Gastrocnemius medialis (tissue), 4 donors: ENCODE results near the gene MTF2. TPM values are rescaled to one million over a fixed set of nuclear protein-coding genes. Genes with fewer than 3 reads are reported as not detected.

Experiments
- ATAC-seq, 2 donors: fragments of 150-250 bp; one replicate each; pipeline ENCODE4 v1.9.1; 2016
- DNase-seq, 2 donors: peaks; one replicate each; pipeline ENCODE4 v3.0.0-alpha.2; 2019
- H3K27ac ChIP-seq, 4 donors: fragments of 200-600 bp; sonication (generic); 1 replicate in 1 of 4; 2 replicates in 3 of 4; pipeline ENCODE4 v1.5.1; 2016 to 2018; ENCODE audit warnings: mild to moderate bottlenecking in 2 of 4, moderate library complexity in 1 of 4
- H3K27me3 ChIP-seq, 3 donors: fragments of 200-600 bp; sonication (generic) in 2 of 3; 1 replicate in 1 of 3; 2 replicates in 2 of 3; pipeline versions ENCODE4 v1.5.1 to v1.6.0; 2016 to 2019; ENCODE audit warnings: mild to moderate bottlenecking in 1 of 3, moderate library complexity in 1 of 3
- H3K36me3 ChIP-seq, 2 donors: fragments of 200-600 bp; sonication (generic) in 1 of 2; one replicate each; pipeline ENCODE4 v1.5.1; 2017 to 2018
- H3K4me1 ChIP-seq, 2 donors: fragments of 200-600 bp; sonication (generic) in 1 of 2; one replicate each; pipeline ENCODE4 v1.5.1; 2016 to 2017; ENCODE audit warnings: mild to moderate bottlenecking in 2 of 2
- H3K4me3 ChIP-seq, 4 donors: fragments of 200-600 bp; sonication (generic) in 3 of 4; 1 replicate in 1 of 4; 2 replicates in 3 of 4; pipeline ENCODE4 v1.5.1; 2016 to 2019; ENCODE audit warnings: mild to moderate bottlenecking in 2 of 4
- H3K9me3 ChIP-seq, 3 donors: fragments of 200-600 bp; sonication (generic) in 2 of 3; 1 replicate in 1 of 3; 2 replicates in 2 of 3; pipeline ENCODE4 v1.5.1; 2016 to 2019
- CTCF ChIP-seq, 5 experiments: fragments of 450-650 bp in 3 of 5; fragments of 200-600 bp in 2 of 5; sonication (generic) in 2 of 5; IDR thresholded peaks in 4 of 5; conservative IDR thresholded peaks in 1 of 5; 1 replicate in 4 of 5; 2 replicates in 1 of 5; pipeline ENCODE4 v1.5.1; 2016 to 2019; ENCODE audit warnings: antibody characterized with exemption in 5 of 5, mild to moderate bottlenecking in 3 of 5, moderate library complexity in 3 of 5
- POLR2A ChIP-seq, 2 donors: fragments of 450-650 bp; IDR thresholded peaks; one replicate each; pipeline ENCODE4 v1.6.1; 2017; ENCODE audit warnings: antibody characterized with exemption in 2 of 2, mild to moderate bottlenecking in 2 of 2, moderate library complexity in 2 of 2
- in situ Hi-C, 4 donors: fragments of 200-750 bp; cut with MboI; loops; one replicate each; pipeline versions ENCODE4 v1.15.0 to v1.8.0; 2017; ENCODE audit warnings: low sequenced_read_pairs in 4 of 4
- intact Hi-C: fragments of 100-400 bp; cut with DNase I; formaldehyde crosslinking; loops from one replicate; pipeline ENCODE4 v1.15.1; 2023; ENCODE audit warnings: low total_unique reads
- total RNA-seq, 4 donors: library from RNA; depleted of rRNA; stranded (reverse); fragments of >200 nt; gene quantifications; one replicate each; pipeline versions ENCODE4 v1.1.0 to v1.2.3, GENCODE V29; 2016

MTF2 gene
- total RNA-seq, 4 donors from 2014 or later = 5.9 to 11.7 (median 9.5) TPM

GRCh38 chr1:93111065-93111464 lies 32.0 kb downstream of the MTF2 start:
- Histone ChIP-seq H3K9me3 (no peaks in the 10 kb centered on the region), H3K27me3 (no peaks in the 10 kb centered on the region), H3K36me3 (peaks cover 0 to 4% of the 10 kb centered on the region in 2 donors), H3K4me1 (peaks cover 21% of the 10 kb centered on the region in 2 donors), H3K4me3 (no peak overlapping the region), H3K27ac (peak overlapping the region in 3 of 4 donors; percentile 3 to 40 (median 6))
- intact Hi-C loops (no loop called here), in situ Hi-C loops (no loop called here)
- ATAC-seq = no peak
- no peak for TF ChIP-seq CTCF (IDR thresholded peaks at IDR 0.05 in 4 of 5, conservative IDR thresholded peaks at IDR 0.05 in 1 of 5)
- no peak for TF ChIP-seq POLR2A (IDR thresholded peaks at IDR 0.05)
- DNase-seq = no peak

DNA sequence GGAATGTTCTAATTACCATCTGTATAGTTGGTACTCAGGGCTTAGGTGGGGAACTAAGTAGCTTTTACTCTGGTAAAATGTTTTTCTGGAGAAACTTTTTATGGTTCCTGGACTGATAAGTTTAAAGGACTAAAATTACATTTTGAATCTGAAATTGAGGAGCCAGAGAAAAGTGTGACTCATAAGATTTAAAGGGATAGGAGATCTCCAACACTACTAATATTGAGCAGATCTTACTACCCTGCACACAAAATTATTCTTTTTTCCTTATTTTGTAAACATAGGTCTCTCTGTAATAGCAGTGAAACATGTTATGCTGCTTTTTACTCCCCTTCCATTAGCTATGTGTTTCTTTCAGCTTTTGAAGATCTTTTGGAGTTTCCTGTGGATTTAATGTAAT lies 32.5 kb downstream of the MTF2 start:
- DNase-seq (no peak), ATAC-seq (no peak)
- no peak overlapping the region for H3K4me3 ChIP-seq
- H3K9me3 ChIP-seq = no peaks in the 10 kb centered on the region
- peak overlapping the region in 3 of 4 donors; percentile 3 to 40 (median 6) for H3K27ac ChIP-seq
- TF ChIP-seq CTCF (IDR thresholded peaks at IDR 0.05 in 4 of 5, conservative IDR thresholded peaks at IDR 0.05 in 1 of 5) (no peak), POLR2A (IDR thresholded peaks at IDR 0.05) (no peak)
- intact Hi-C loops (no loop called here), in situ Hi-C loops (no loop called here)
- peaks cover 21% of the 10 kb centered on the region in 2 donors for H3K4me1 ChIP-seq
- no peaks in the 10 kb centered on the region for H3K27me3 ChIP-seq
- H3K36me3 ChIP-seq = peaks cover 0 to 9% of the 10 kb centered on the region in 2 donors

DNA sequence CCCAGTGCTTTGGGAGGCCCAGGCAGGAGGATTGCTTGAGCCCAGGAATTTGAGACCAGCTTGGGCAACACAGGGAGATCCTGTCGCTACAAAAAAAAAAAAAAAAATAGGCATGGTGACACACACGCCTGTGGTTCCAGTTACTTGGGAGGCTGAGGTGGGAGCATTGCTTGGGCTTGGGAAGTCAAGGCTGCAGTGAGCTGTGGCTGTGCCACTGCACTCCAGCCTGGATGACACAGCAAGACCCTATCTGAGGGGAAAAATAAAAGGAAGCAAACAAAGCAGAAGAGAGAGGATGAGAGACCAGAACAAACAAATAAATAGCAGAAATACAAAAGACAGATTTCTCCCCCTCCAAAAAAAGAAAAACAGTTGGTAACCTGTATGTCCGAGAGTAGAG lies 34.0 kb downstream of the MTF2 start:
- in situ Hi-C loops = no loop called here

GRCh38 chr1:93114391-93114790 lies 35.3 kb downstream of the MTF2 start:
- DNase-seq (no peak), ATAC-seq (no peak)
- no peaks in the 10 kb centered on the region for H3K27me3 ChIP-seq
- no peak overlapping the region for H3K27ac ChIP-seq
- H3K4me3 ChIP-seq = no peak overlapping the region
- no peaks in the 10 kb centered on the region for H3K9me3 ChIP-seq
- H3K4me1 ChIP-seq = peaks cover 21% of the 10 kb centered on the region in 2 donors
- H3K36me3 ChIP-seq = peaks cover 0 to 14% of the 10 kb centered on the region in 2 donors
- in situ Hi-C loops = no loop called here
- intact Hi-C loops = no loop called here
- TF ChIP-seq CTCF (IDR thresholded peaks at IDR 0.05 in 4 of 5, conservative IDR thresholded peaks at IDR 0.05 in 1 of 5) (no peak), POLR2A (IDR thresholded peaks at IDR 0.05) (no peak)

More for the DNA sequence above, 34.0 kb downstream of the MTF2 start:
- H3K36me3 ChIP-seq = peaks cover 0 to 14% of the 10 kb centered on the region in 2 donors
- H3K27me3 ChIP-seq = no peaks in the 10 kb centered on the region
- ATAC-seq (no peak), DNase-seq (no peak)
- no peaks in the 10 kb centered on the region for H3K9me3 ChIP-seq
- TF ChIP-seq POLR2A (IDR thresholded peaks at IDR 0.05) (no peak), CTCF (IDR thresholded peaks at IDR 0.05 in 4 of 5, conservative IDR thresholded peaks at IDR 0.05 in 1 of 5) (no peak)
- H3K4me3 ChIP-seq = no peak overlapping the region
- intact Hi-C loops = no loop called here
- peaks cover 21% of the 10 kb centered on the region in 2 donors for H3K4me1 ChIP-seq
- no peak overlapping the region for H3K27ac ChIP-seq

- no peak overlapping the region for H3K4me3 ChIP-seq
- TF ChIP-seq CTCF (IDR thresholded peaks at IDR 0.05 in 4 of 5, conservative IDR thresholded peaks at IDR 0.05 in 1 of 5) (no peak), POLR2A (IDR thresholded peaks at IDR 0.05) (no peak)
- ATAC-seq = peak; percentile 78 to 86
These were observed 41.5 kb downstream of the MTF2 start for GRCh38 chr1:93120614-93121013.

More at GRCh38 chr1:93120614-93121013, 41.5 kb downstream of the MTF2 start:
- peak overlapping the region; percentile 0 to 54 (median 42) for H3K27ac ChIP-seq
- intact Hi-C loops = no loop called here
- in situ Hi-C loops = no loop called here
- H3K4me1 ChIP-seq = peaks cover 5 to 10% of the 10 kb centered on the region in 2 donors
- H3K9me3 ChIP-seq = no peaks in the 10 kb centered on the region
- H3K27me3 ChIP-seq = no peaks in the 10 kb centered on the region
- H3K36me3 ChIP-seq = peaks cover 0 to 14% of the 10 kb centered on the region in 2 donors
- DNase-seq = no peak
